ENCODE measurements around the gene MCL1.

DNA sequence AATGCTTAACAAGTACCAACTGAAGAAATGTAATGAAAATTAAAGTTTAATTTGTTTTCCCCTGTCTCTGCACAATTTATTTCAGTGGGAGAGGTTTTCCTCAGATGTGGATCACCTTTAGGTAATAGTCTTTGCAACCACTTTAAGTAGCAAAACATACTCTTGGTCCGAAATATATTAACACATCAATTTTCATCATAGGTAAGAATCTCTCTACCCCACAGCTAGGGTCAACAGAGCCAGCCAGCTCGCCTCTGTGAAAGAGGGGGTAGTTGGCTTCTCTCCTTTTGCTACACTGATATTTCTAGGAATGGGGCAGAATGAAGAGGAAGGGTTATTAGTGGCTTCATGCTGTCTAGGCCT, 24.8 kb upstream of the MCL1 start:
- TF ChIP-seq CTCF (IDR thresholded peaks at IDR 0.05) (no peak), EZH2 (IDR thresholded peaks at IDR 0.05; ENCODE audit: borderline replicate concordance, insufficient read depth, low read depth, low read length, poor library complexity, severe bottlenecking) (no peak)
